Testis (tissue), 3 donors: ENCODE data around the gene WDR48. TPM values are rescaled to one million over a fixed set of nuclear protein-coding genes. Genes with fewer than 3 reads are reported as not detected.

Experiments
- DNase-seq: peaks from one replicate; pipeline ENCODE4 v3.0.0-alpha.2; 2019
- H3K27ac ChIP-seq, 2 donors: fragments of 200-600 bp; sonication (generic); one replicate each; pipeline ENCODE4 v1.5.1; 2019
- H3K27me3 ChIP-seq: fragments of 200-600 bp; sonication (generic); one replicate; pipeline ENCODE4 v1.5.1; 2019
- H3K36me3 ChIP-seq: fragments of 200-600 bp; sonication (generic); one replicate; pipeline ENCODE4 v1.5.1; 2017; ENCODE audit warnings: low read depth; ENCODE audit errors: missing control alignments
- H3K4me1 ChIP-seq: fragments of 200-600 bp; sonication (generic); one replicate; pipeline ENCODE4 v1.5.1; 2019
- H3K4me3 ChIP-seq, 2 donors: fragments of 200-600 bp; sonication (generic); one replicate each; pipeline ENCODE4 v1.5.1; 2017 to 2019
- H3K9me3 ChIP-seq: fragments of 200-600 bp; sonication (generic); one replicate; pipeline ENCODE4 v1.5.1; 2017
- POLR2A ChIP-seq: fragments of 450-650 bp; IDR thresholded peaks from one replicate; pipeline ENCODE4 v1.6.1; 2017; ENCODE audit warnings: antibody characterized with exemption, mild to moderate bottlenecking, moderate library complexity
- WGBS, 2 donors: methylation state at CpG; one replicate each; pipeline ENCODE4 v1.1.5; 2018; 5-methylcytosine and 5-hydroxymethylcytosine counted together
- intact Hi-C: fragments of 100-400 bp; cut with DNase I; formaldehyde crosslinking; loops from one replicate; pipeline ENCODE4 v1.15.1; 2023; ENCODE audit warnings: low total_unique reads
- polyA plus RNA-seq: library from polyadenylated mRNA; stranded (reverse); fragments of 350-450 nt; fragmentation: Illumina TruSeq; extraction: RNeasy Lipid Tissue Mini Kit (QIAGEN cat#74804); gene quantifications from one replicate; pipeline ENCODE4 v1.2.3, GENCODE V29; 2014; ENCODE audit warnings: low read depth, low replicate concordance; ENCODE audit not compliant: insufficient read depth
- total RNA-seq, 2 donors: library from RNA; depleted of rRNA; stranded (reverse); fragments of >200 nt; gene quantifications; one replicate each; pipeline ENCODE4 v1.2.3, GENCODE V29; 2016
- TF ChIP-seq, protein P1 (sequence below), 3 experiments: fragments of 450-650 bp in 2 of 3; fragments of 200-600 bp in 1 of 3; sonication (generic) in 1 of 3; IDR thresholded peaks; one replicate each; pipeline ENCODE4 v1.5.1; 2016 to 2019; ENCODE audit warnings: antibody characterized with exemption in 3 of 3, mild to moderate bottlenecking in 2 of 3, moderate library complexity in 1 of 3

Gene WDR48
- total and polyA plus RNA-seq, 3 donors from 2014 or later = 67.8 to 130 (median 74.1) TPM

DNA sequence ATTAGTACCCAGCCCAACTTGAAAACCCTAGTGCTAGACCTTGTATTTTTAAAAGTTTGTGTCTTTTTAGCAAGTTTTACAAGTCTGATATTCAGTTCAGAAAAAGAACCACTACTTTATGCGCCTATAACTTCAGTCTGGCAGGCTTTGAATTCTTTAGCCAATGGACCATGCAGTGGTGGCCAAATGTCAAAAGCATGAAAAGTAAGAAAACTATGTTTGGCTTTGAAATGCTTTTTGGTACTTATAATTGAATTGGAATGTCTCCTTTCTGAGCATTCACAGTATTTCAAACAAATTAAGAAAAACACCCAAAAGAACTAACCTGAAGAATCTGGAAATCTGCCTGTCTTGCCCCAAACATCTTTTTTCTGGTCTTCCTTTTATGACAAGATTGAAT, 12.8 kb downstream of the WDR48 start:
- no peaks in the 10 kb centered on the region for H3K9me3 ChIP-seq
- H3K27me3 ChIP-seq = no peaks in the 10 kb centered on the region
- TF ChIP-seq POLR2A = no peak
- TF ChIP-seq, protein P1, sequence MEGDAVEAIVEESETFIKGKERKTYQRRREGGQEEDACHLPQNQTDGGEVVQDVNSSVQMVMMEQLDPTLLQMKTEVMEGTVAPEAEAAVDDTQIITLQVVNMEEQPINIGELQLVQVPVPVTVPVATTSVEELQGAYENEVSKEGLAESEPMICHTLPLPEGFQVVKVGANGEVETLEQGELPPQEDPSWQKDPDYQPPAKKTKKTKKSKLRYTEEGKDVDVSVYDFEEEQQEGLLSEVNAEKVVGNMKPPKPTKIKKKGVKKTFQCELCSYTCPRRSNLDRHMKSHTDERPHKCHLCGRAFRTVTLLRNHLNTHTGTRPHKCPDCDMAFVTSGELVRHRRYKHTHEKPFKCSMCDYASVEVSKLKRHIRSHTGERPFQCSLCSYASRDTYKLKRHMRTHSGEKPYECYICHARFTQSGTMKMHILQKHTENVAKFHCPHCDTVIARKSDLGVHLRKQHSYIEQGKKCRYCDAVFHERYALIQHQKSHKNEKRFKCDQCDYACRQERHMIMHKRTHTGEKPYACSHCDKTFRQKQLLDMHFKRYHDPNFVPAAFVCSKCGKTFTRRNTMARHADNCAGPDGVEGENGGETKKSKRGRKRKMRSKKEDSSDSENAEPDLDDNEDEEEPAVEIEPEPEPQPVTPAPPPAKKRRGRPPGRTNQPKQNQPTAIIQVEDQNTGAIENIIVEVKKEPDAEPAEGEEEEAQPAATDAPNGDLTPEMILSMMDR (IDR thresholded peaks at IDR 0.05) = no peak
- H3K4me3 ChIP-seq = no peak overlapping the region
- intact Hi-C loops = no loop called here
- H3K27ac ChIP-seq = no peak overlapping the region
- 90 to 94% methylated on average over 1 of the region's 1 CpG for WGBS, 2 donors
- H3K4me1 ChIP-seq = no peaks in the 10 kb centered on the region
- H3K36me3 ChIP-seq = no peaks in the 10 kb centered on the region
- DNase-seq = no peak

GRCh38 chr3:39065197-39065596, 13.4 kb downstream of the WDR48 start:
- Histone ChIP-seq H3K4me3 (no peak overlapping the region), H3K27me3 (no peaks in the 10 kb centered on the region), H3K36me3 (no peaks in the 10 kb centered on the region), H3K9me3 (no peaks in the 10 kb centered on the region), H3K4me1 (no peaks in the 10 kb centered on the region), H3K27ac (no peak overlapping the region)
- intact Hi-C loops = no loop called here
- WGBS, 2 donors = 44 to 47% methylated on average over 1 of the region's 1 CpG
- peak; percentile 28 for DNase-seq
- TF ChIP-seq, protein P1 (IDR thresholded peaks at IDR 0.05) = peak in 1 of 3 experiments; percentile 32
- TF ChIP-seq POLR2A = no peak

DNA sequence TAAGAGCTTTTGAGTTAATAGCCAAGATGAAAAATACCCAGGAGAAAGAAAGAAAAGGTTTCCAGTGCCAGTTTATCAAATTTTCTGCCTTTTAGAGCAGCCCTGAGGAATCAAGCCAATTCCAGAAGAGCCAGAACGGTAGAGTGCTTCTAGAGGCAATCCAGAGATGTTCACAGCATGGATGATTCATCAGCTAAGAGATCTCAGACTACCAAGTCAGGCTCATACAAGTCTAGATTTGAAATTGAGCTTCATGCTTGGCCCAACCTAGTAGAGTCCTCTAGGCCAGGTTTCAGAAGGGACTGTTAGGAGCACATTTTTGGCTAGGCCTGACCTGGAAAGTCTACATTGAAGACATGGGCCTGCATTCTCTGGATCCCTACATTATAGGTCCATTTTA, 15.5 kb downstream of the WDR48 start:
- intact Hi-C loops = no loop called here

GRCh38 chr3:39068556-39068955, 16.7 kb downstream of the WDR48 start:
- Histone ChIP-seq H3K4me3 (no peak overlapping the region), H3K36me3 (no peaks in the 10 kb centered on the region), H3K4me1 (no peaks in the 10 kb centered on the region), H3K9me3 (no peaks in the 10 kb centered on the region), H3K27ac (no peak overlapping the region), H3K27me3 (no peaks in the 10 kb centered on the region)
- WGBS, 2 donors = 52 to 67% methylated on average over 3 of the region's 3 CpGs
- intact Hi-C loops = no loop called here
- DNase-seq = no peak
- TF ChIP-seq POLR2A = no peak
- TF ChIP-seq, protein P1 (IDR thresholded peaks at IDR 0.05) = no peak

More for the DNA sequence above, 15.5 kb downstream of the WDR48 start:
- no peaks in the 10 kb centered on the region for H3K9me3 ChIP-seq
- H3K4me1 ChIP-seq = no peaks in the 10 kb centered on the region
- DNase-seq = no peak
- H3K27me3 ChIP-seq = no peaks in the 10 kb centered on the region
- no peak for TF ChIP-seq POLR2A
- TF ChIP-seq, protein P1 (IDR thresholded peaks at IDR 0.05) = no peak
- H3K36me3 ChIP-seq = no peaks in the 10 kb centered on the region
- WGBS, 2 donors = 70% methylated on average over 1 of the region's 1 CpG
- H3K27ac ChIP-seq = no peak overlapping the region
- no peak overlapping the region for H3K4me3 ChIP-seq

GRCh38 chr3:39075910-39076309, 24.1 kb downstream of the WDR48 start:
- Histone ChIP-seq H3K27me3 (no peaks in the 10 kb centered on the region), H3K36me3 (peaks cover 4% of the 10 kb centered on the region), H3K9me3 (no peaks in the 10 kb centered on the region), H3K27ac (no peak overlapping the region), H3K4me3 (no peak overlapping the region), H3K4me1 (no peaks in the 10 kb centered on the region)
- intact Hi-C loops = no loop called here
- DNase-seq = no peak
- TF ChIP-seq, protein P1 (IDR thresholded peaks at IDR 0.05) = no peak
- no peak for TF ChIP-seq POLR2A
- 90 to 93% methylated on average over 10 of the region's 10 CpGs for WGBS, 2 donors
